OCI-LY1 (cell line): Measurements from ENCODE around the gene ST7.

Source experiments
- EZH2 ChIP-seq: fragments of 200-600 bp; sonication (generic), shearing (Covaris generic); IDR thresholded peaks from 2 replicates; pipeline ENCODE4 v1.8.0; 2017; ENCODE audit warnings: borderline replicate concordance, mixed run types, mild to moderate bottlenecking, antibody characterized with exemption, low read length, moderate library complexity, mixed read lengths
- TF ChIP-seq, protein P1 (sequence below): fragments of 200-600 bp; sonication (generic), shearing (Covaris generic); IDR thresholded peaks from 2 replicates; pipeline ENCODE4 v1.5.1; 2017; ENCODE audit warnings: mild to moderate bottlenecking, antibody characterized with exemption, low read length, moderate library complexity, mixed read lengths

DNA sequence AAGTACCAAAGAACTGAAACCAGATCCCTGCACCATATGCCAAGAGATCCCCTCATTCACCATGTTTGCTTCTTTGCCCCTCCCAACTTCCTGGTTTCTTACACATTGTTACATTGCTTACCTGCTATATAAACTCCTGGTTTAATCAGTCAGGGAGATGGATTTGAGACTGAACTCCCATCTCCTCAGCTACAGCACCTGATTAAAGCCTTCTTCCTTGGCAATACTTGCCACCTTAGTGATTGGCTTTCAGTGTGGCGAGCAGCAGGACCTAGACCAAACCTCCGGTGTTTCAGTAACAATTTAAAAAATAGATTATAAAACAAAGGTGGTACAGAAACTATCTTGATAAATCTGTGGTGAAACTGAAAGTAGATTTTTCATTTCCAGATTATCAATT, 122.6 kb downstream of the ST7 start:
- TF ChIP-seq, protein P1, sequence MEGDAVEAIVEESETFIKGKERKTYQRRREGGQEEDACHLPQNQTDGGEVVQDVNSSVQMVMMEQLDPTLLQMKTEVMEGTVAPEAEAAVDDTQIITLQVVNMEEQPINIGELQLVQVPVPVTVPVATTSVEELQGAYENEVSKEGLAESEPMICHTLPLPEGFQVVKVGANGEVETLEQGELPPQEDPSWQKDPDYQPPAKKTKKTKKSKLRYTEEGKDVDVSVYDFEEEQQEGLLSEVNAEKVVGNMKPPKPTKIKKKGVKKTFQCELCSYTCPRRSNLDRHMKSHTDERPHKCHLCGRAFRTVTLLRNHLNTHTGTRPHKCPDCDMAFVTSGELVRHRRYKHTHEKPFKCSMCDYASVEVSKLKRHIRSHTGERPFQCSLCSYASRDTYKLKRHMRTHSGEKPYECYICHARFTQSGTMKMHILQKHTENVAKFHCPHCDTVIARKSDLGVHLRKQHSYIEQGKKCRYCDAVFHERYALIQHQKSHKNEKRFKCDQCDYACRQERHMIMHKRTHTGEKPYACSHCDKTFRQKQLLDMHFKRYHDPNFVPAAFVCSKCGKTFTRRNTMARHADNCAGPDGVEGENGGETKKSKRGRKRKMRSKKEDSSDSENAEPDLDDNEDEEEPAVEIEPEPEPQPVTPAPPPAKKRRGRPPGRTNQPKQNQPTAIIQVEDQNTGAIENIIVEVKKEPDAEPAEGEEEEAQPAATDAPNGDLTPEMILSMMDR, result no peak
- TF ChIP-seq EZH2, result no peak
